GM19438 (cell line): Measurements from ENCODE around the gene ZMYND11.

Experiments used
- ATAC-seq: cut with Tn5 transposase; IDR thresholded peaks from one replicate; pipeline ENCODE4 v1.9.1; 2021; ENCODE audit warnings: low read depth; ENCODE audit not compliant: unreplicated experiment

ZMYND11 gene

DNA sequence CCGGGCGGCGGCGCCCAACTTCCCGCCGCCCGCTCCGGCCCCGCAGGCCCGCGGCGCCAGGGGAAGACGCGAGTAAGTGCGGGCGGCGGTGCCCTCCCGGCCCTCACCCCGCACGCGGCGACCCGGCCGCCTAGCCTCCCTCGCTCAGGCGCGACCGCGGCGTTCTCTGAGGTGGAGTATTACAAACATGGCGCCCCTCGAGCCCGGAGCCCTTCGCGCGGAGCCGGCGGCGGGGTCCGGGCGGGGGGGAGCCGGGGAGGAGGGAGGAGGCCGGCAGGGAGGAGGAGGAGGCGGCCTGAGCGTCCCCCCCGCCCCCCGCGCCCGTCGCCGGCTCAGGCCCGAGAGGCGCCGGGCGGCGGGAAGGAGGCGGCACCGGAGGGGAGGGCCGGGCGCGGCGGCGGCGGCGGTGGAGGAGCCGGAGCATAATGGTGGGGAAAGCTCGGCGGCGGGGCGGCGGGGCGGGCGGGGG, at the start of gene ZMYND11:
Gene ZMYND11 (plus strand): TSS at position 324 of the 469 bp plus-strand sequence. CDS start 44,558 bp downstream, outside the sequence.
- ATAC-seq, result peak; percentile 45

DNA sequence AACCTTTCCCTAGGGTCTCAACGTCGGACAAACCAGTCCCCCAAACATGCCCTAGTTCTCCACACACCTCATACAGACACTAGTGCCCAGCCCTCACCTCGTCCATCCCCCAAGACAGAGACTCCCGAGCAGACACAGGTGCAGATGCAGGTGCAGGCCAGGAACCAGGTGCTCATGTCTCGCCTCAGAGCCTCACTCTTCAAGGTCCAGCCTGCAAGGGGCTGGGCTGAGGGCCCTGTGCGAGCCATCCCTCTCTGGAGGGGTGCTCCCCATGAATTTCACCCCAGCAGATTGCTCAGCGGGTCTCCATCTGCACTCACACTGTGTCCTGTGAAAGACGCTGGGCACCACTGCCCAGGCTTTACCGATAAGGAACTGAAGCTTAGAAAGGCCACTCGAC, 49.2 kb upstream of the ZMYND11 start:
- ATAC-seq, result no peak

DNA sequence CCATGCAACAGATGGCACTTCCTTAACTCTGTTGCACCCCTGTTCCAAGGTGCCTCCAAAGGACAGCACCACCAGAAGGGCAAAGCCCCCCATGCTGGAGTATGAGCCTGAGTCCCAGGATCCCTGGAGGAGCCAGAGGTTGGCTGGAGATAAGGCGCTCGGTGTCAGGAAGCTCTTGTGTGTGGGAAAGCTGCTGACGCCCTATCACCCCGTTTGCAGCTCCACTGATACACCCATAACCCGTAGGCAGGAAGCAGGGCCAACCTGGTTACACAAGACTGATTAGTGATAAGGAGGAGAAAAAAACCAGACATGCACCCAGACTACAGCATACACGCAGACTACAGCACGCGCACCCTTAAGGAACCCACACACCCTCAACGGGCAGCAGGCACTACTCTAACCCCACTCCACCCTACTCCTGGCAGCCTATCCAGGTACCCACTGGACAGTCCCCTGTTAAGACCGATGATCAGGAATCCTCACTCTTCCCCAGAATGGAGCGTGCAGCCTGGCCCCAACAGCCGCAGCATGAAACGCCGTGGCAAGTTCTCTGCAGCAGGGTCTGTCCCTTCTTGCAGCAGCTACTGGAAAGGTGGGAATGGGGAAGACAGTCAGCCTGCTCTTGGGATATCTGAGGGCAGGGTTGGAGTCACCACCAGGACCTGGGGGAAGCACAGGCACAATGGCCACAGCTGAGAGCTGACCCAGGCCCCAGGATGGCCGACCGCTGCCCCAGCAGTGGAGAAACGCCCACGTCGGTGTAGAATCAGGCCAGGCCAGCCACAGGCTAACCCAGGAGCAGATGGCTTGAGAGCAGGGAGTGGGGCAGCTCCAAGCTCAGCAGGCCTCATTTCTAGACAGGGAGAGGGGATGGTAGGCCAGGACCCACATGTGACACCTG, 47.8 kb upstream of the ZMYND11 start:
- ATAC-seq, result no peak

DNA sequence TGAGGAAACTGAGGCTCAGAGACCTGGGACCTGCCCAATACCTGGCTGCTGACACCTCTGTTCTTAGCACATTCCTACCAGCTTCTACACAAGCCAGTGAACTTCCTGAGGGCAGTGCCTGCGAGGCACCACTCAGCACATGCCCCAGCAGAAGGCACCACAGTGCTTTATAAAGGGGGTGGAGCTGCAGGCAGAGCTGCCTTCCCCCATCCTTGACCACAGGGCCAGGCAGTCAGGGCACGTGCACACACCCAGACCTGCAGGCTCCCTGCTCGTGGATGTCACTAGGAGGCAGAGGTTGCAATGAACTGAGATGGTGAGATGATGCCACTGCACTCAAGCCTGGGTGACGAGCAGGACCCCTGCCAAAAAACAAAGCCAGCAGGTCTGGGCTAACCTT, 47.0 kb upstream of the ZMYND11 start:
- no peak for ATAC-seq

DNA sequence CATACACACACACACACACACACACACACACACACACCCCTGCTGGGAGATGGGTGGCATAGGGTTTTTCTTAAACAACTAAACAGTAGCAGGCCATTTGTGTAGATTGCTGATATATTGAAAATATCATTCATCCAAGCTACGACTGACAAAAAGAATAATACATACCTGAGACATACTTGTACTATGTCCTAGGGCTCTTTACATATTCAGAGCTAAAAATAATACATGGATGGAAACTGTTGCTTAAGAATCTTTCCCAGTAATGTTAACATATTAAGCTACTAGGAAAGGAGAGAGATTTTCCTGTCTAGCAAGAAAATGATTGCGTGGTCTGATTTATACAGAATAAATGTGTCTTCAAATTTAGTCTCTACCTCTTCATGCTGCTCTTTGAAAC, 46.0 kb upstream of the ZMYND11 start:
- ATAC-seq, result no peak

DNA sequence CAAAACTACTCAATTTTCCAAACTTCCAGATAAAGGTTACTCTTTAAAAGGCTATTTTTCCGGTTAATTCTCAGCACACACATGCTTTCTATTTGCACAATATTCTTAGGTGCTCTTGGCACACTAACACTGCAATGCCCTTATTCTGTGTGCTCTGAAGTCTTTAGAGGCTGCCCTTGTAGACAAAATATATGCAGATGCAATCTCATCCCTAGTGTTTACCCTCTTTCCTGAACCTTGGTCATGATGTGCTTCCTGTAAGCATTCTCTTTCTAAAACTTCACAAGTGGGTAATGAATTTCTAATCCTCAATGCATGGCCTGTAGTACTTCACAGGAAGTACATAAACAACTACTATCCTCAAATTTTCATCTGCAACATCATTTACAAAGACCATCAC, 45.1 kb upstream of the ZMYND11 start:
- no peak for ATAC-seq

DNA sequence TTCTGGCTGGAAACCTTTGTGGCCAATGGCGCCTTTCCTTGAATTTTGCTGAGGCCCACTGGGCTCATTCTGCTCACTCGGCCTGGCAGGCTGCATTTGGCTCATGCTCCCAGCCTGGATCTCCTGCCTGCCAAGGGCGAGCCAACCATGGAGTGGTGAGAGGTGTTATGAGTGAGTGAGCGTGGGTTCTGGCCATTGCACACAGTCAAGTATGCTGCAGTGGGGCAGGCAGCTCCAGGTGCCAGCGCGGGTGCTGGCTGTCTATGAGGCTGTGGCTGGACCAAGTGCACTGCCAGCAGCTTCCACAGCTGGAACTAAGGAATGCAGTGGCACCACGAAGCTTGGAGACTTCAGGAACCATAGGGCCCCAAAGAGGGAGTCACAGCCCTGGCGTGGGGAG, 43.9 kb upstream of the ZMYND11 start:
- no peak for ATAC-seq

DNA sequence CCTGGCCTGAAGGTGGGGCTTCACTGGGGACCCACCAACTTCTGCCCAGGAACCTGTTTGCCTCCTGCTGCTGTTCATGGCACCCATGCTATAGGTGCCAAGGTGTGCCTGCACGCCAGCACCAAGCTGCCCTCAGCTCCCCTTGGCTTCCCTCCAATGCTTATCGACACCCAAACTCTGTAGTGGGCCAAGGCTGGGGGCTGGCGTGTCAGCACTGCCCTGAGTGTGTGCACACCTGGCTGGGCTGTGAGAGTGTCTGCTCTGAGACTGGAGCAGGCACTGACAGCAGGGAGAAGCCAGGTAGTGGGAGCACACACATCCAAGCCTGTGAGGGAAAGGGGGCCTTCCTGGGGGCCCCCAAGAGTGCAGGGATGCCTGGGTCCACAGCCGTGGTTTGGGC, 43.1 kb upstream of the ZMYND11 start:
- ATAC-seq, result no peak

DNA sequence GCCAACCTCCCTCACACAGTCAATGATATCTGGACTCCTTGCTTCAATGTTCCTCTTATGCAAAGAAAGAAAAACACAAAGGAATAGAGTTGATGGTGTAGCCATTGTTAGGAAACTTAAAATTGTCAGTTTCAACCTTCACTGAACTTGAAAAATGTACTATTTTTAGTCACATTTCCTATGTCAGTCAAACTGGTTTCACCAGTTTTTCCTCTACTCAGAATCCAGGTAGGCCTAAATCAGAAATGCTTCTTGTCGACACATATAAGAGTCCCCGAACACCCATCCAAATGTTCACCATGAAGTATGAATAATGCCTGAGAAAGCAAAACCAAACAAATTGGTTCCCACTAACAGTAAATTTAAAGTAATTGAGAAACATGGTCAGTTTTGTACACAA, 42.4 kb upstream of the ZMYND11 start:
- no peak for ATAC-seq

DNA sequence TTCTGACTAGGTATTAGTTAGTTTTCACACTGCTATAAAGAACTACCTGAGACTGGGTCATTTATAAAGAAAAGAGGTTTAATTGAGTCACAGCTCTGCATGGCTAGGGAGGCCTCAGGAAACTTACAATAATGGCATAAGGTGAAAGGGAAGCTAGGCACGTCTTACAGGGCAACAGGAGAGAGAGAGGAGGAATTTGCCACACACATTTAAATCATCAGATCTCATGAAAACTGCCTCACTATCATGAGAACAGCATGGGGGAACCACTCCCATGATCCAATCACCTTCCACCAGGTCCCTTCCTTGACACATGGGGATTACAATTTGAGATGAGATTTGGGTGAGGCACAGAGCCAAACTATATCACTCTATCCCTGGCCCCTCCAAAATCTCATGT, 40.6 kb upstream of the ZMYND11 start:
- no peak for ATAC-seq

DNA sequence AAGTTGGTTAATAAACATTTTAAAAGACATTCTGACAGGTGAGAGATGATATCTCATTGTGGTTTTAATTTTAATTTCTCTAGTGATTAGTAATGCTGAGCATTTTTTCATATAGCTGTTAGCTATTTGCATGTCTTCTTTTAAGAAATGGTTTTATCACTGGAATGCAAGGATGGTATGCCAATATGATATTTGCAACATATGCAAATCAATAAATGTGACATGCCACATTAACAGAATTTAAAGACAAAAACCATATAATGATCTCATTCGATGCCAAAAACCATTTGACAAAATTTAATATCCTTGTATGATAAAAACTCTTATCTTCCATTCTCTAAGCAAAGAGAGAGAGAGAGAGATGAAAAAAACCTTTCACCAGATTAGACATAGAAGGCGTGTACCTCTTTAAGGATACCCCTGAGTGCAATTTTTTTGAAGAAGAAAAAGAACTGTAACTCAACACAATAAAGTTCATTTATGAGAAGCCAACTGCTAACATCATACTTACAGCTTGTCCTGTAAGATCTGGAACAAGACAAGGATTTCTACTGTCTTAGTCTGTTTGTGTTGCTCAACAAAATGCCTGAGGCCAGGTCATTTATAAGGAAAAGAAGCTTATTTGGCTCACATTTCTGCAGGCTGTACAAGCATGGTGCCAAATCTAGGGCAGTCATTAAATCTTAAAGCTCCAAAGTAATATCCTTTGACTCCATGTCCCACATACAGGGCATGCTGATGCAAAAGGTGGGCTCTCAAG, 39.7 kb upstream of the ZMYND11 start:
- no peak for ATAC-seq

DNA sequence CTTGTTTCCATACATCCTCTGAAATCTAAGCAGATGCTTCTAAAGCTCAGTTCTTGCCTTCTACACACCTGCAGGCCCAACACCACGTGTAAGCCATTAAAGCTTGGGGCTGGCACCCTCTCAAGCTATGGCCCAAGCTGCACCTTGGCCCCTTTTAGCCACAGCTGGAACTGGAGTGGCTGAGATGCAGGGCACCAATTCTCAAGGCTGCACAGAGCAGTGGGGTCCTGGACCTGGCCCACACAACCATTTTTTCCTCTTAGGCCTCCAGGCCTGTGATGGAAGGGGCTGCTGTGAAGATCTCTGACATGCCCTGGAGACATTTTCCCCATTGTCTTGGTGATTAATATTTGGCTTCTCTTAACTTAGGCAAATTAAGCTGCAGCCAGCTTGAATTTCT, 38.8 kb upstream of the ZMYND11 start:
- no peak for ATAC-seq

DNA sequence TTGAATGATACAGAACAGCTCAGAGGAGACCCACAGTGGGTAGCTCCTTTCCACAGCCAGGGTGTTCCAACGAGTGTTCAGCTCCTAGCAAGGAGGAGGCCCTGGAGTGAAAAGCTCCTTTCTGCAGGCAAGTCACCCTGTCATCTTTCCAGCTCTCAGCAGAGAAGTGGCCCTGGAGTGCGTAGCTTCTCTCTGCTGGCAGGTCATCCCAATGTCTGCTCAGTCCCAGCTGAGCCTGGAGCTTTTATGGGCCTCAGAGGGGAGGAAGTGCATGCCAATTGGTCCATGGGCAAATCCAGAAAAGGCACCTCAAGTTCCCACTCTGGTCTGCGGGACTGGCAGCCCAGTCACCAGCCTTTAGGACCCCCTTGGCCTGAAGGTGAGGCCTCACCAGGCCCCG, 30.8 kb upstream of the ZMYND11 start:
- no peak for ATAC-seq

DNA sequence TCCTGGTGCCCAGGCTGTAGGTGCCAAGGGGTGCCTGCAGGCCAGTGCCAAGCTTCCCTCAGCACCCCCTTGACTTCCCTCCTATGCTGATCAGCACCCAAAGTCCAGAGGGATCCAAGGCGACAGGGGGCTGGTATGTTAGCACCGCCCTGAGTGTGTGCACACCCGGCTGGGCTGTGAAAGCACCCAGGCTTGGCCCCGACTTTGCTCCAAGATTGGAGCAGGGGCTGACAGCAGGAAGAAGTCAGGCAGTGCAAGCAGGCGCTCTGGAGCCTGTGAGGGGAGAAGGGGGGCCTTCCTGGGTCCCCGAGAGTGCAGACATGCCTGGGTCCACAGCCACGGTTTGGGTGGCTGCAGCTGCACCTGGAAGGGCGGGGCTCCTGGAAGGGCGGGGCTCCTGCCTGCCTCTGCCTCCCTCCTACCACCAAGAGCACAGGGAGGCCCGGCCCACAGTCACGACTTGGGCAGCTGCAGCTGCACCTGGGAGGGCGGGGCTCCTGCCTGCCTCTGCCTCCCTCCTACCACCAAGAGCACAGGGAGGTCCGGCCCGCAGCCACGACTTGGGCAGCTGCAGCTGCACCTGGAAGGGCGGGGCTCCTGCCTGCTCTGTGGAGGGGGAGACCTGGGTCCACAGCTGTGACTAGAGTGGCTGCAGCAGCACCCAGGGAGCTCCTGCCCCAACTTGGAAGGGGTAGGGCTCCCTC, 30.2 kb upstream of the ZMYND11 start:
- no peak for ATAC-seq

DNA sequence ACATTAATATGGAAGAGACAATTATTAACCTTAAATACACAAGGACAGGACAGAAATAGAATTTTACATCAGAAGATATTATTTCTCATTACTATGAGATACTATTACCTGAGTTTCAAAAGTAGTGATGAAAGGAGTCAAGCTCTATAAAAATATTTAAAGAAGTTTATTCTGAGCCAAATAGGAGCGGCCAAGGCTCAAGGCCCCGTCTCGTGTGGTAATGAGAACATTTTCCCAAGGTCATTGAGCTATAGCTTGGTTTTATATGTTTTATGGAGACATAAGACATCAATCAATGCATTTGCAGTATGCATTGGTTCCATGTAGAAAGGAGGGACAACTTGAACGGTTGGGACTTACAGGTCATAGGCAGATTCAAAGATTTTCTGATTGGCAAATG, 29.4 kb upstream of the ZMYND11 start:
- ATAC-seq, result no peak

DNA sequence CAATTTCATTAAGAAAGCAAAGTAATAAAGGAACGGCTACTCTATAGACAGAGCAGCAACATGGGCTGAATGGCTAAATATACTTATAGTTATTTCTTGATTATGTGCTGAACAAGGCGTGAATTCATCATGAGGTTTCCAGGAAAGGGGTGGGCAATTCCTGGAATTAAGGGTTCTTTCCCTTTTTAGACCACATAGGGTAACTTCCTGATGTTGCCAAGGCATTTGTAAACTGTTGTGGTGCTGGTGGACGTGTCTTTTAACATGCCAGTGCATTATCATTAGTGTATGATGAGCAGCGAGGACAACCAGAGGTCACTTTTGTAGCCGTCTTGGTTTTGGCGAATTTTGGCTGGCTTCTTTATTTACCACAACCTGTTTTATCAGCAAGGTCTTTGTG, 28.5 kb upstream of the ZMYND11 start:
- ATAC-seq, result no peak

DNA sequence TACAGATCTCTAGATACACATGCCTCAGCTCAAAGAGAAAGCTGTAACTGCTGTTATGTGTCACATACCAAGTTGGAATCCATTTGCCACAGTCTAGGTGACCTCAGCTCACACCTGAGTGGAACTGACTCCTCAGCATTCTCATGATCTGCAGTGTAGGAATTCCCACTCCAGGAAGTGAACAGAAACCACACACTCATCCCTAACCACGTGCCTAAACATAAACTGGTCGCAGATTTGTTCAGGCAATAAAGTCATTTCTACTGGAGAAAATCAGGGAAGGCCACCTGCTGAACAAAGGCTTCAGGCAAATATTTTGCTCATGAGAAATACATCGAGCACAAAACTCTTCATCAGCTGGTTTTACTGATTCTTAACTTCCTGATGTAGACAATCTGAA, 23.0 kb upstream of the ZMYND11 start:
- no peak for ATAC-seq

DNA sequence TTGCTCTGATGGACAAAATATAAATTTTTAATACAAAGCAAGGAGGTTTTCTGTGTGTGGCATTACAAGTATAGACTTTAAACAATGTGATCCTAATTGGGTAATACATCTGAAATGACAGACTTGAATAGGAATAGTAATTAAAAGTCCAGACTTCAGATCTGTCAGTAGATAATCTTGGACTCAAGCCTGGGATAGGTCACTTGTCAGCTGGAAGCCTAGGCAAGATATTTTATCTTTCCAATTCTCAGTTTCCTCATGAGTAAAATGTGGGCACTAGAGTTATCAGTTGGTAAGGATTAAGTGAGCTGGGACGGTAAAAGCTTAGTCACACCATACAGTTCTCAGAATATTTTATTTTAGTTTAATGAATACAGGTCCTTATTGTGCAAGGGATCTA, 10.4 kb upstream of the ZMYND11 start:
- no peak for ATAC-seq

DNA sequence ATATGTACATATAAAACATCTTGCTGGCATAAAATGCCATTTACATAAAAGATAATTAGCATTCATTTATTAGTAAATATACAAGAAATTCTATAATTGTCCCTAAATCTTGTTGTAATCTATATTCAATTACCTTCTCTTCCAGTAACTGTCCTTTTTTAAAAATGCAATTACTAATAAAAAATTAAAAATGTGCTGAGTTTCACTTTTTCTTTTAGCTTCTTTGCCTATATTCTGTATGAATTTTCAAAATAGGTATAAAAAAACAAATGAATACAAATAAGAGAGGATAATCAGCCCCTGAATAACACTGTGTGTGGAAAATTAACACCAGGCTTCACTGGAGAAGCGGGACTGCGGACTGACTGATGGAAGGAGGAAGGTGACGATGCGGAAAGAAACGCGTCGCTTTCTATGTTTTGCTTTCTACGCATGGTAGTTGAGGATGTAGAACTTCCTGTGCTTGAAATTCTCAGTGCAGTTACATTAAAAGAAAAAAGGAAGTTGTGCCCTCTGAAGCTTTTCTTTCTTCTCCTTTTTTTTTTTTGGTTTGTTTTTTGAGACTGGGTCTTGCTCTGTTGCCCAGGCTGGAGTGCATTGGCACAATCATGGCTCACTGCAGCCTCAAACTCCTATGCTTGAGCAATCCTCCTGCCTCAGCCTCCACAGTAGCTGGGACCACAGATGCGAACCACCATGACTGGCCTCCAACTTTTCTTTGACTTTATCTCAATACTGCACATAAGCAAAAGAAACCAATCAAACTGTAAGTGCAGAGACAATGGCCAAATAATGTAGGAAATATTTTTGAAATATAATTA, 7.4 kb upstream of the ZMYND11 start:
- peak; percentile 82 for ATAC-seq

DNA sequence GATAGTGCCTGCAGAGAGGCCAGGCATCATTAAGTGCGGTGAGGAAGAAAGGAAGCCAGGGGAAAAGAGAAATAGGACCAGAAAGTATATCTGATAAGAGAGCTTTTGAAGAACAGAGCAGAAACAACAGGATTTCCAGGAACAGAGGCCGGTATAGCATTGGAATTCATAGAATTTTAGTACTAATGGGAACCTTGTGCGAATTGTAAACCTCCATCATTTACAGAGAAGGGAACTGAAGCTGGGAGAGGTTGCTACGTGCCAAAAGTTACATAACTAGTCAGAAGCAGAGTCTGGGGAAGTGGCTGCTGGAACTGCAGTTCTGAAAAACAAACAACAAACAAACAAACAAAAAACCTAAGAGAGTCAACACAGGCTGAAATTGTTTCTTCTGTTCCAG, 5.4 kb upstream of the ZMYND11 start:
- ATAC-seq, result no peak
